GM12801 (cell line): ENCODE data around the gene BAG3.

ENCODE experiments used
- CTCF ChIP-seq: IDR thresholded peaks from one replicate; pipeline ENCODE4 v1.5.1; 2011; ENCODE audit warnings: control low read depth; ENCODE audit not compliant: insufficient read length; ENCODE audit errors: extremely low read depth

Gene BAG3

GRCh38 chr10:119613741-119614140 lies 37.4 kb upstream of the BAG3 start:
- no peak for TF ChIP-seq CTCF

- no peak for TF ChIP-seq CTCF
These were observed 36.5 kb upstream of the BAG3 start for GRCh38 chr10:119614686-119615085.

GRCh38 chr10:119616882-119617570 lies 34.2 kb upstream of the BAG3 start:
- TF ChIP-seq CTCF = no peak

GRCh38 chr10:119619215-119619614 lies 32.0 kb upstream of the BAG3 start:
- TF ChIP-seq CTCF = no peak

GRCh38 chr10:119620241-119621077 lies 30.7 kb upstream of the BAG3 start:
- no peak for TF ChIP-seq CTCF

GRCh38 chr10:119621078-119621384 lies 30.1 kb upstream of the BAG3 start:
- TF ChIP-seq CTCF = no peak

GRCh38 chr10:119625570-119626280 lies 25.5 kb upstream of the BAG3 start:
- TF ChIP-seq CTCF = no peak
